Mucosa of stomach (tissue), 1 donor: Measurements from ENCODE around the gene SLC25A13.

Source experiments
- H3K27me3 ChIP-seq: one replicate; pipeline ENCODE4 v1.7.0; 2013; ENCODE audit warnings: mild to moderate bottlenecking, low read length; ENCODE audit not compliant: control insufficient read depth, insufficient read depth
- H3K36me3 ChIP-seq: one replicate; pipeline ENCODE4 v1.7.0; 2013; ENCODE audit warnings: low read length; ENCODE audit not compliant: control insufficient read depth, insufficient read depth
- H3K4me1 ChIP-seq: one replicate; pipeline ENCODE4 v1.7.0; 2013; ENCODE audit warnings: mild to moderate bottlenecking, low read length; ENCODE audit not compliant: control insufficient read depth, insufficient read depth
- H3K4me3 ChIP-seq: one replicate; pipeline ENCODE4 v1.7.0; 2013; ENCODE audit warnings: low read length
- H3K9ac ChIP-seq: one replicate; pipeline ENCODE4 v1.7.0; 2013; ENCODE audit warnings: mild to moderate bottlenecking, low read length, moderate library complexity
- H3K9me3 ChIP-seq: one replicate; pipeline ENCODE4 v1.7.0; 2013; ENCODE audit warnings: mild to moderate bottlenecking, low read length, moderate library complexity; ENCODE audit not compliant: control insufficient read depth
- donor health status: Pancreatic carcinoma.

SLC25A13 gene

GRCh38 chr7:96285579-96285978 lies 36.3 kb downstream of the SLC25A13 start:
- Histone ChIP-seq H3K4me1 (peaks cover 26% of the 10 kb centered on the region), H3K4me3 (no peak overlapping the region), H3K9ac (no peak overlapping the region), H3K27me3 (no peaks in the 10 kb centered on the region), H3K36me3 (no peaks in the 10 kb centered on the region), H3K9me3 (no peaks in the 10 kb centered on the region)

GRCh38 chr7:96284835-96285234 lies 37.1 kb downstream of the SLC25A13 start:
- Histone ChIP-seq H3K4me1 (peaks cover 29% of the 10 kb centered on the region), H3K27me3 (no peaks in the 10 kb centered on the region)

GRCh38 chr7:96284240-96284639 lies 37.7 kb downstream of the SLC25A13 start:
- Histone ChIP-seq H3K27me3 (no peaks in the 10 kb centered on the region), H3K4me3 (no peak overlapping the region), H3K36me3 (no peaks in the 10 kb centered on the region), H3K9ac (no peak overlapping the region), H3K4me1 (peaks cover 29% of the 10 kb centered on the region), H3K9me3 (no peaks in the 10 kb centered on the region)

More at GRCh38 chr7:96284835-96285234, 37.1 kb downstream of the SLC25A13 start:
- Histone ChIP-seq H3K9ac (no peak overlapping the region), H3K36me3 (no peaks in the 10 kb centered on the region), H3K4me3 (no peak overlapping the region), H3K9me3 (no peaks in the 10 kb centered on the region)

GRCh38 chr7:96282835-96283234 lies 39.1 kb downstream of the SLC25A13 start:
- Histone ChIP-seq H3K27me3 (no peaks in the 10 kb centered on the region), H3K36me3 (no peaks in the 10 kb centered on the region), H3K9ac (no peak overlapping the region), H3K9me3 (no peaks in the 10 kb centered on the region), H3K4me1 (peaks cover 29% of the 10 kb centered on the region), H3K4me3 (no peak overlapping the region)

GRCh38 chr7:96277921-96278320 lies 44.0 kb downstream of the SLC25A13 start:
- Histone ChIP-seq H3K9me3 (no peaks in the 10 kb centered on the region), H3K9ac (no peak overlapping the region), H3K4me3 (no peak overlapping the region), H3K4me1 (peaks cover 16% of the 10 kb centered on the region), H3K36me3 (no peaks in the 10 kb centered on the region), H3K27me3 (no peaks in the 10 kb centered on the region)

GRCh38 chr7:96276019-96276418 lies 45.9 kb downstream of the SLC25A13 start:
- H3K4me3 ChIP-seq = no peak overlapping the region
- no peaks in the 10 kb centered on the region for H3K27me3 ChIP-seq
- no peaks in the 10 kb centered on the region for H3K9me3 ChIP-seq
- H3K9ac ChIP-seq = no peak overlapping the region
- H3K4me1 ChIP-seq = peaks cover 4% of the 10 kb centered on the region
- no peaks in the 10 kb centered on the region for H3K36me3 ChIP-seq

GRCh38 chr7:96273716-96274115 lies 48.2 kb downstream of the SLC25A13 start:
- Histone ChIP-seq H3K4me3 (no peak overlapping the region), H3K9ac (no peak overlapping the region), H3K36me3 (no peaks in the 10 kb centered on the region), H3K9me3 (no peaks in the 10 kb centered on the region), H3K4me1 (no peaks in the 10 kb centered on the region), H3K27me3 (no peaks in the 10 kb centered on the region)

GRCh38 chr7:96269246-96269994 lies 52.5 kb downstream of the SLC25A13 start:
- Histone ChIP-seq H3K27me3 (no peaks in the 10 kb centered on the region), H3K36me3 (no peaks in the 10 kb centered on the region), H3K9me3 (no peaks in the 10 kb centered on the region), H3K4me3 (no peak overlapping the region), H3K4me1 (no peaks in the 10 kb centered on the region), H3K9ac (no peak overlapping the region)

GRCh38 chr7:96266580-96266979 lies 55.3 kb downstream of the SLC25A13 start:
- Histone ChIP-seq H3K9ac (no peak overlapping the region), H3K4me1 (no peaks in the 10 kb centered on the region), H3K4me3 (no peak overlapping the region), H3K36me3 (no peaks in the 10 kb centered on the region), H3K27me3 (no peaks in the 10 kb centered on the region), H3K9me3 (no peaks in the 10 kb centered on the region)

GRCh38 chr7:96266015-96266414 lies 55.9 kb downstream of the SLC25A13 start:
- H3K27me3 ChIP-seq = no peaks in the 10 kb centered on the region
- no peaks in the 10 kb centered on the region for H3K36me3 ChIP-seq
- H3K9me3 ChIP-seq = no peaks in the 10 kb centered on the region
- H3K9ac ChIP-seq = no peak overlapping the region
- H3K4me1 ChIP-seq = no peaks in the 10 kb centered on the region
- H3K4me3 ChIP-seq = no peak overlapping the region

- H3K27me3 ChIP-seq = no peaks in the 10 kb centered on the region
- no peaks in the 10 kb centered on the region for H3K9me3 ChIP-seq
- no peaks in the 10 kb centered on the region for H3K36me3 ChIP-seq
- no peak overlapping the region for H3K9ac ChIP-seq
- H3K4me3 ChIP-seq = no peak overlapping the region
- H3K4me1 ChIP-seq = peaks cover 5% of the 10 kb centered on the region
These were observed 67.9 kb downstream of the SLC25A13 start for GRCh38 chr7:96253964-96254363.

- Histone ChIP-seq H3K4me1 (peaks cover 5% of the 10 kb centered on the region), H3K9ac (no peak overlapping the region), H3K27me3 (no peaks in the 10 kb centered on the region), H3K36me3 (no peaks in the 10 kb centered on the region), H3K4me3 (no peak overlapping the region), H3K9me3 (no peaks in the 10 kb centered on the region)
These were observed 68.5 kb downstream of the SLC25A13 start for GRCh38 chr7:96253441-96253840.
